H4 (cell line): ENCODE measurements around the gene MOB3B. TPM values are rescaled to one million over a fixed set of nuclear protein-coding genes. Genes with fewer than 3 reads are reported as not detected.
A peak's percentile ranks its signal among the peaks of the same experiment; 100 is the strongest.

Experiments
- DNase-seq: peaks from one replicate; pipeline ENCODE4 v3.0.0-alpha.2; 2015; ENCODE audit warnings: low spot score
- total RNA-seq: library from RNA; depleted of rRNA; stranded (reverse); fragments of >200 nt; shearing (Covaris generic); gene quantifications from 2 replicates; pipeline ENCODE4 v1.2.3, GENCODE V29; 2014

Gene MOB3B
- total RNA-seq, 1 experiment from 2014 or later, result 0.39 TPM

DNA sequence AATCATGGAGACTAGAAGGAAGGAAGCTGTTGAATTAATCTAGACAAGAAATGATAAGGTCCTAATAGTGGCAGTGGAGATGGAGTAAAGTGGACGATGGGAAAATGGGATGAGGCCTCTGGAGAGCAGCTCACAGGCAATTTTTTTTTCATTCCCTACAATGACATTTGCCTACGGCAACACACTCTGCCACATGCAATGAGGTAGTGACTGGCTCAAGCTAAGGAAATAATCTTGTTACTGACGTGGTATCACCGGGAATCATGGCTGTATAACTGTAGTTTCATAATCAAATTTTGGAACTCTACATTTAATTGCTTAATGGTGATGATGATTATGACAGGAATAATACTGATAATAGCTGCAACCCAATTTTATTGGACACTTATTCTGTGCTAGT lies 12.1 kb upstream of the MOB3B start:
- no peak for DNase-seq

DNA sequence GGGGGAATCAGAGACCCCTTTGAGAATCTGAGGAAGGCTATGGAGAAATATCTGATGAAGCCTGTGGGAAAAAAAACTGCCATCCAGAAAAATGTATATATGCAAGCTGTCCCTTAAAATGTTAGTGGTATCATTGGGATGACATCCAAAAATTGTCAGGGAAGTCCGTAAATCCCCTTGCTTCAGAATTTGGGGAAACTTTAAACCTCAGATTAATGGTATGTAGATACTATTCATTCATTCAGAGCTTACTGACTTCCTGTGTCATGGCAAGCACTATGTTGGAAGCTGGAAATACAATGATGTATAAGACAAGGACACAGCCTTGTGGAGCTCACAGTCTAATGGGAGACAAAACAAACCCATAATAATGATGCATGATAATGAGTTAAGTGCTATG lies 10.9 kb upstream of the MOB3B start:
- DNase-seq, result no peak

DNA sequence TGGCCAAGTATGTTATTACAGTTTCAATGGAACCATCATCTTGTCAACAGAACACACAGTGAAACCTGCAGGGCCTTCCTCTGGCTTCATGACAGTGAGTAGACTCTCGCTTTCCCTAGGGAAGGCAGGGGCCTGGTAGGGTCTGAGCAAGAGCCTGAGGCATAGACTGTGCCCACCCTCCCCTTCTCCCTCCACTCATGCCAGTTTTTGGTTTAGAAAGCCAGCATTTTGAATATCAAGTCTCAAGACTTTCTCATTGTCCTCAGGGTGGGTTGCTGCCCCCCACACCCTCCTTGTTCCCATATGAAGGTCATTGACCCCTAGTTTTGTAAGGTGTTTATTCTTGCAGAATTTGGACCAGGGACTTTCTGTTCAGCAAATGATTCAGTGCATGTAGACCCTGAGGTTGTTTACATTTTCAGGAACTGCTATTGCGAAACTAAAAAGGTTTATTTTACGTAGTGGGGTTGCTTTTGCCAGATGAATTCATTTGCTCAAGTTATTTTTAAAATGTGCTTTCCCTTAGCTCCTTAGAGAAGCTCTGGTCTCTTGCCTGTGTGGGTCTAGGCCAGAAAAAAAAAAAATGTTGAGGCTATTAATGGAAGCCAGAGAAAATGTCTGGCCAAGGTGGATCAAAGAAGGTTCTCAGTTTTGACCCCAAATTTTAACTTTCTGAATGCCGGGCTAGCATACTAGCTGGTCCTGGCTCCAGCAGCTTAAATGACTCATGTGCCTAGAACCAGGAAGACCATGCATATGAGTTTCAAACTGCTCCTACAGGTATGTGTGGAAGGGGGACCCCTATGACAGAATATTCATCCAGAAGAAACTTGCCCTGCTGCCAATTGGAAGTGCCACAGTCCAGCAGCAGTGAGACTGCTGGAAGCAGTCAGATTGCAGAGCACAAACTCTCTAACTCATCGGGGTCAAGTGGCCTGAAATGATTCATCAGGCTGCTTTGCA lies 10.1 kb upstream of the MOB3B start:
- DNase-seq, result peak; percentile 48

DNA sequence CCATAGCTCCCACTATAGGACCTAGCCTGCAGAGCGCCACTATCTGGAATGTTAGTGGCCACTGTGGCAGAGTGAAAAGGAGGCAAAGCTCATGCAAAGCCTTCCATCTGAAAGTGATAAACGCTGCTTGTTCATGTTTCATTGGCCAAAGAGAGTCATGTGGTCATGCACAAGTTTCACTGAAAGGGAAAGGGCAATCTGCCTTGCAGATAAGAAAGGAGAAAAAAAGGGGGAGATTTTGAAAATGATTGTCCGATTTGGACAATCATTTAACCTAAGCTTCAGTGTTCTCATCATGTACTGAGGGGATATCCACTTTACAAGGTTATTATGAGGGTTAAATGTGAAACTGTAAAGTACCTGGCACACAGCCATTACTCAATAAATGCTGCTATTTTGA lies 9.0 kb upstream of the MOB3B start:
- no peak for DNase-seq

DNA sequence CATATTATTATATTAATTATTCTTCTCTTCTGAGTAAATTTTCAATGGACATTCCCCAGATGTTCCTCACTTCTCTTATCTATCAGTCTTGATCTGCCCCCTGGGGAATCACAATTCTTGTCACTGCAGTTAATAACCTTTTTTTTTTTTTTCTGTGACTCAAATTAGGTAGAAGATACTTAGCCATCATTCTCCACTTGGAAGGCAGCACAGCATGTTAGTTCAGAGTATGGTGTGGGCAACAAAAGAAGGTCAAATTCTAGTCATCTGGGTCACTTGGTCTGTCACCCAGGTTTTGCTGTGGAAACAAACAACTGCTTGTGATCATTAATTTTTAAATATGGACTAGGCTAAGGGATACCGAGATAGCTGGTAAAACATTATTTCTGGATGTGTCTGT lies 8.1 kb upstream of the MOB3B start:
- DNase-seq, result no peak

DNA sequence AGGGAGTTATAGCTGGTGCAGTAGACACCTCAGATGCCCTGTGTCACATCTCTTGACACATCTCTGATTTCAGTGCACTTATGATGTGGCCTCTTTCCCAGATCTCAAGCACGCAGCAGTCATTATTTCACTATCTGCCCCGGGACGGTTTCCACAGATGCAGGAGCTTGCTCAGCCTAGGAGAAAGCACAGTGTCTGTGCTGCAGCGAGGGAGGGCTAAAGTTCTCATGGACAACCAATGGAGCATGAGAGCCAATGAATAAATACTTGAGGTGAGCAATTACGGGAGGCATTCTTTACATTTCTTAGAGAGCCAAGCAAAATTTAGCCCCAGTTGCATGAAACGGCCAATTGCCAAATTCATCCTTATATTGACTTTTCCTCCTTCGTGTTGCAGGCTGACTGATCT lies 7.4 kb upstream of the MOB3B start:
- no peak for DNase-seq

DNA sequence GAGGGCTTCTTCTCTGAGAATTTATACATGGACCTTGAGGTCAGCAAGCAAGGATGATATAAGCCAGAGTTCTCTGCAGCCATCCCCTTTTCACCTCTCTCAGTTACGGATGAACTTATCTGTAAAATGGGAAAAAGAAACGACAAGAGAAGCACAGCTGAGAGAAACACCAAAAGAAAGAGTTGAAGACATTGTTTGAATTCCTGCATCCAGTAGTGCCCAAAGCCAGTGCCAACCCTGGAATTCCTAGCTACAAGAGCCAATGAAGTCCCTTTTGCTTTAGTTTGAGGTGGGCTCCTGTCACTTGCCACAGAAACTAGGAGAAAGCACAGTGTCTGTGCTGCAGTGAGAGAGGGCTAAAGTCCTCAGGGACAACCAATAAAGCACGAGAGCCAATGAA lies 6.6 kb upstream of the MOB3B start:
- no peak for DNase-seq

DNA sequence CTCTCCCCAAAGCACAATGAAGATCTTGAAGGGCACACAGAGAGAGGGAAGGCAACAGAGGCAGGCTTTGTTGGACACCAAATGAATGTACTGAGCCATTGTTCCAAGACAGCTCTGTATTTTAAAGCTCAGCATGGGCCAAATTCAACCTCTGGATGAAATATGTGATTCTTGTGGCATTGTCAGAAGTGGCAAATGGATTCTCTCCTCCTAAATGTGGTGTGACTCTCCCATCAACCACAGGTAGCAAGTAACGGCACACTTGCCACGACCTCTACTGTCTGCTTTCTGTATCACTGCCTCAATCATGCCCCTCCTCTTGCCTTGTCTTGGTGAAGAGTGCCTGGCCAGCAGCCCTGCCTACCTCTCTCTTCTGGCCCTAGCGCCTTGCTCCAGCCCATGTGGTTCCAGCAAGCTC lies 6.1 kb upstream of the MOB3B start:
- DNase-seq, result no peak

DNA sequence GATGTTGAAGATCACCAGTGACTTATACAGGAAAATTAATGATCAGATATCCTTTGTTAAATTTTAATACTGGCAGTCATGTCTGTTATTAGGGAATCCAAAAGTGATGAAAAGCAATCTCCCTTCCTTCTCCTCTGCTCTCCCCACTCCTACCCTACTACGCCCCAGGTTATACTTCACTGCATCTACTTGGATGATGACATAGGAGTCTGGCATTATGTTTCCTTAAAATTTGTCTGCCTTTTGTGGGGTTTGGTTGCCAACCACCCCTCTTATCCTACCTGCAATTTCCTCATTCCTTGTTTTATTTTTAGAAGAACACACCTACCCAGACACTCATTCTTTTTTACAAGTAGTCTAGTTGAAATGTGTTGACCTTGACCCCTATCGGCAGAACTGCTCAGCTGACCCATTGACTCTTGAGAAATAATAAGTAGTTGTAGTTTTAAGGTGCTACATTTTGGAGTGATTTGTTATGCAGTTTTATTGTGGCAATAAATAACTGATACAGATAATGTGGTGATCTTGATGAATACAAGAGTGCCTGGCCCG lies 5.1 kb upstream of the MOB3B start:
- DNase-seq, result no peak

DNA sequence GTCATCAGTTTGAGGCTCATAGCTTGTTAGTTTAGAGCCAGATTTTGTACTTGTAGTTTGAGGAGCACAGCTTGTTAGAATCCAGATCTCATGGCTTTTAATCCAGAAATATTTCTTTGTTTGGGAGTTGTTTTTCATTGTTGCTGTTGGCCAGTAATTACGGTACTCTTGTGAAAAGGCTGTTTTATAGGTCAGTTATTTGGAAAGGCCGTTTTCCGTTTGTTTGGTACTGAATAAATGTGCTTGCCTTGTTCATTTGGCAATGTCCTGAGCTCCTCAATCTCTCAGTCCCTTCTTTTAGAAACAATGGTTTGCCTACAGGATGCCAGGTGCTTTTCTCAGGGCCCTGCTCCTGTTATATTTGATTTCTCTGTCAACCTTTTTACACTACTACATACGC lies 4.5 kb upstream of the MOB3B start:
- no peak for DNase-seq

DNA sequence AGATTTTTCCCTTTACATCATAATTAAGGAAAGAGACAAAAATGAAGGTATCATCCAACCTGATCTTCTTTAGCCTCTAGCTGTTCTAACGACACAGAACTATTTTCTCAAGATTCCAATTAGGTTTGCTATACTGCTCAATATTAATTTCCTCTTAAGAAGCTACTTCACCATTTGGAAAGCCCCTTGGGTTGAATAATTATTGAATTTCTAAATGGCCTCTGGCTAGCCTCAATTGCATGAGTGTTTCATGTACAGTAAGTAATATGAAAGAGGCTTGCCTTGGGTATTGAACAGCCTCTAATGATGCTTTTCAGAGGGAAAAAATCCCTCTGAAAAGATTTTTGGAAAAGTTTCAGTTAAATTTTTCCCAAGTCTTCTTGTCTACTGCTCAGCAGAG lies 3.7 kb upstream of the MOB3B start:
- DNase-seq, result no peak

DNA sequence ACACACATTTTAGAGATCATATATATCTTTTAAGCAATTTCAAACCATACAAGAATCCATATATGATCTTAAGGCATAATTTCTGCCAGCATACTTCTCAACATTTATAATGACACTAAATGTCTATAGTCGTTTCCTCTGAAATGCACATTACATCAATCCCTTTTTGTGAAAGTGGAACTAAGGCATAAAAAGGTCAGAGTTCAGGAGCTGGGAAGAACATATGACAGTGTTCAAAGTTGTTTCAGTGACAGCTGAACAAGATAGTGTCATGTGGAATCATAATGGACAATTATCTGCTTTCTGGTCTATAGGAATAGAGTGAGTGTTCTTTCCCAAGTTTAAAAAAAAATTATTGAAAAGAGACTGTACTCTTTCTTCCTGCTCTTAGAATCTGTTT lies 2.4 kb upstream of the MOB3B start:
- no peak for DNase-seq

DNA sequence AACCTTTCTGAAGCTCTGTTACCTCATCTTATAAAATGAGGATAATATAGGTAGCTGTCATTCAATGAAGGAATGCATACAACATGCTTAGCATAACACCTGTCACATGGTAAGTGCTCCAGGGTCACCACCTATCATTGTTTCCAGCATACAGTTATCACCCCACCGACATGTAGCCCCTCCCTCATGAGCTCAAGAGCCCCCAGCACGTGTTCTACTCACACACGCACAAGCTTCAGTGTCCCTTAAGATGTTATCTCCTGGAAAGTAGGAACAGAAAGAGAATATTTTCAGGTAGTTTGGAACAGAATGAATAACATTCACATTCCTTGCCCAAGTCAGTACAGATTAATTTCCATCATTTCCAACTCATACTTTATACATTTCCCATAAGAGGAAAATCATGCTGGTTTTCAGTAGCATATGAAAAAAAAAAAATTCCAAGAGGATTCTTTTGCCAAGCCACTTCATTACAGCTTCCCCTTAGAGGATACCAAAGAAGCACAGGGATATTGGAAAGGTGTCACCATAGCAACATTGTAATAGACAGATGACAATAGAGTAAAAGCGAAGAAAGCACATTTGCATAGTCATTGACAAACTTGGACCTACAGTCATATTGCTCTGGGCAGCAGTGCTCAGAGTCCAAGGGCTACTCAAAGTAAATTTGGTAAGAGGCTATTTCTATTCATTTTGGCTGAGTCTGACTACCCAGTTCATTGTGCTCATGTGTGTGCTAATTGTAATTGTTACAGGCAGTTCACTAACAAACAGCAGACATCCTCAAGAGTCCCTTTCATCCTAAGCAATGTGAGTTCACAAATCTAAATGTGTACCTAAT lies 1.5 kb upstream of the MOB3B start:
- DNase-seq, result no peak

DNA sequence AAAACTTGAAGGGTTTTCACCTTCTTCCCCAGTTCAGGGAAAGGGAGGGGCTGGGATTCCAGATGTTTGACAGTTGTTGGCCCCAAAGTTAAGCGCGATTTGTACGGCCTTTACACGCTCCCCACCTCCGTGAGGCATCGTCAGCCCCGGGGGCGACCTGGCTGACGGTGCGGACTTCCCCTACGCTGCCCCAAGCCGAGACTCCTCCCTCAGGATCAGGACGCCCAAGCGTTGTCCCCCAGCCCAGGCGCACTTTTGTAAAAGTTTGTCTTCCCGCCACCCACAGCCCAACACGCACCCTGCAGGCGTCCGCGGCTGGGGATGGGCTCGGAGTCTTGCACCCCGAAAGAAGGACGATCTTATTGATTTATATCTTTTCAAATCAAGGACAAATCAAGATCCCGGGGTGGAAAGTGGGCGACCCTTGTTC lies 713 bp downstream of the MOB3B start:
- no peak for DNase-seq

DNA sequence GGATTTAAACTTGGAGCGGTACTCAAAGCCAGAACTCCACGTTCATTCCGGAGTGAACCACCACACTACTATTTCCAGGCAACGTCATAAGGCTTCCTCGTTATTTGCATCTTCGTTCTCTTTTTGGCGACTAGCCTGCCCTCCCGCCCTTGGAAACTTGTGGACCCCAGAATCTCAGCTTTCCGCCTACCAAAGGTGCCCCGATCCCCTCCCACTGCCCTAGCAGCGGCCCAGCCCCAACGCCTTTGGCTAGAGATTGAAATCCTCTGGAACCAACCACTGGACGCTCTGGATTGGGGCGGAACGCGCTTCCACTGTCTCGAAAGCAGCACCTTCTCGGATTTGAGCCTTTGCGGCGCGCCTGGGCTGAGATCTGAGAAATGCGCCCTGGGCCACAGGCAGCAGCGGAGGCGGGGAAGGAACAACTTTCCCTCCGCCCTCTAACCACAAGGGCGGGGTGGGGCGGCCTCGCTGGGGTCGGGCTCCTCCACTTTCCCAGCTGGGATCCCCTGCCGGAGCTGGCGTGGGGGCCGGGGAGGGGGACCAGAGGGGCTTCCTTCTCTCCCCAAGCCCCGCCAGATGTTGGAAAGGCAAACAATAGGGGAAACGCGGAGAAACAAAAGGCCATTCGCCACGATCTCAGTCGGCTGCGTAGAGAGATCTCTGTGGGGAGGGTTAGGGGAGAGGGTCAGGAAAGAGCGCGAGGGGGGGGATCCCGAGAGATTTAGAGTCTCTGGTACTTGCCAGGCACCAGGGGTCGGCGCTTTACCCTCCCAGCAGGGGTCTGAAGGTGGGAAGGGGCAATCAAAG lies 1.3 kb downstream of the MOB3B start:
- DNase-seq, result no peak

DNA sequence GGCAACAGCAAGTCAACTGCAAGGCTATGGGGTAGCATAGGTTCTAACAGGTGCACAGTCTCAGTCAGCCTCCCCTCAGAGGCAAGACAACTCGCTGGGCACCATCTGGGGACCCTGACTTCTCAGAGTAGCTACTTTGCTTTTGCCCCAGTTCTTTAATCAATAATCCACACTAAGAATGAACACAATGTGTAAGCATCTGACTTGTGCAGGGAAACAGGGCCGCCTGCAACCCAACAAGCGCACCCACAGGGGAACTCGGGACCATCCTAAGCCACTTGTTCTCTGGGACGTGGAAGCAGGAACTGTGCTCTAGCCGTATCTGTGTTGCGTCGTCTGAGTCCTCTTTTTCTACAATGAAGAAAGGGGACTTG lies 1.9 kb downstream of the MOB3B start:
- no peak for DNase-seq

DNA sequence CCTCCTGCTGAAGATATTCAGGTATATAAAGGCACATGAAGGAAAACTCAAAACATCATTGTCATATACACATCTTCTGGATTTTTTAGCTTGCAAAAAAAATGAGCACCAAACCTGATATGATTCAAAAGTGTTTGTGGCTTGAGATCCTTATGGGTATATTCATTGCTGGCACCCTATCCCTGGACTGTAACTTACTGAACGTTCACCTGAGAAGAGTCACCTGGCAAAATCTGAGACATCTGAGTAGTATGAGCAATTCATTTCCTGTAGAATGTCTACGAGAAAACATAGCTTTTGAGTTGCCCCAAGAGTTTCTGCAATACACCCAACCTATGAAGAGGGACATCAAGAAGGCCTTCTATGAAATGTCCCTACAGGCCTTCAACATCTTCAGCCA lies 5.4 kb downstream of the MOB3B start, which contains the start of gene IFNK:
IFNK (plus strand) TSS at position 55 of the 400 bp plus-strand sequence; CDS start at position 102, 47 bp downstream.
- DNase-seq, result no peak

DNA sequence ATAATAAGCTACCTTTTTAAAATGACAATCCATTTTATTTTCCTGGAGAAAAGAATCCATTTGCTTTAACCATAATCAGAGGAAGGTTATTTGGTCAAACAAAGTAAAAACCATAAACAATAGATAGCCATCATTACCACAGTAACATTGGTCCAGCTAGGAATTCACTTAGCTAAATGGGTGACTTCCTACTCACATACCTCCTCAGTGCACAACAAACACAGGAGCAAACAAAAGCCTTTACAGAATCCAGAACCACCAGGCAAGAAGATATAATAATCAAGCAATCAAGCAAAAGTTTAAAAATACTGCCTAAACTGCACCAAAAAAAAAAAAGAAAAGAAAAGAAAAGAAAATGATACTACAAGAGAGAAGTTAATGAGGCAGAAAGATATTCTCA lies 6.5 kb downstream of the MOB3B start:
- no peak for DNase-seq

DNA sequence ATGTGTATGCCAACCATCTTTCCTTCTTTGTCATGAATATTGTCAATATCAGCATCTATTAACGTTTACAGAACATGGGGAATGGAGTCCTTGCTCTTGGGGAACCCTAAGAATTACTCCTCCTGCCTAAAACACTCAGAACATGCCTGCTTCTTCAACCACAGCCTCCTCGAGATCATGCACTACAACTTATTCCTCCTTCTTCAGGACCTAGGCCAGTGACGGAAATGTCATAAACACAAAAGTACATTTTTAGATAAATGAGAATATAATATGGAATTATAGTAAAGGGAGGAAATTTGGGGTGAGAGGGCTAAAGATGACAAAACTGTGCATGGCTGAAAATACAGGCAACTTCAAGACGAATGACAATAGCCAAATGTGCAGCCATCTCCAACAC lies 8.6 kb downstream of the MOB3B start:
- DNase-seq, result no peak

DNA sequence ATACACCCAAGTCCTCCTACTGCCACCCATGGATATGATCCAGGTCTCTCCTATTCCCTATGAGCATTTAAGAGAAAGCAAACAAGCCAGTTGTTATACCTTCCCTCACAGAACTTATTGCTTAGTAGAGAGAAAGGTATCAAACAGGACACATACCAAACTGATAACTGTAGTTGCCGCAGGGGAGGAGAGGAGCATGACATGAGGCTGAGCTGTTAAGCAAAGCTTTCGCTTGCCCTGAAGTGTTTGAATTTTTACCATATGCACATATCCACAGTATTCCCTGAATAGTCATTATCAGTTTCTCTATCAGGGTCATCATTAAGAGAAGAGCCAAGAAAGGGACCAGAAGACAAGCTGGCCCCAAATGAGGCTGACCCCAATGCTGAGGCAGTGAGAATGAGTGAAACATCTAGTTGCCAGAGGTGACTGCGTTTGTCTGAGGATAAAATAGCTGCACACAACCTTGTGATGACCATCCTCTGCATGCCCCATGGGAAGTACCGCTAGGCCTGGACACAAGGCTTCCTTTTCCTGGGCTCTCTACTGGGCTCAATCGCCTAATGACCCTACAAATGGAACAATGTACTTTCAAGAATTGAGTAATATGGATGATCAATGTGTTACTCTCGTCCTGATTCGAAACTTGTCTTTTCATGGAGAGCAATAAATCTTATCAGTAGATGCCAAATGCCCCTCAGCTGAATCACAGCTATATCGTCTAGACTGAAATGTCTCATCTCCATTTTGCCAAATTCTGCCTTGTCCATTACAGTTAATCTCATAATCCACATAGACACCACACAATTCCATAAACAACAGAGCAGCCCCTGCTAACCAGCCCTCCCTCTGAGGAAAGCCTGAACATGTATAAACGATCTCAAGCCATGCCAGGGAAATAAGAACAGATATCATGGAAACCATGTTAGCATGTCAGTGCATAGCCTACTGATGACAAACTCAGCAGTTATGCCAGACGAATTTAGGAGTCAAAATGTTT lies 9.8 kb downstream of the MOB3B start:
- DNase-seq, result no peak
